Muscle layer of duodenum (tissue), 2 donors: ENCODE results near the gene FXYD6.
A peak's percentile ranks its signal among the peaks of the same experiment; 100 is the strongest.
"Not testable (repeated sequence)": the region's sequence is repeated elsewhere in the genome, so short reads cannot be mapped to it uniquely, and the experiment has no call there.

Experiments
- H3K27ac ChIP-seq: one replicate; pipeline ENCODE4 v1.7.0; 2013; ENCODE audit warnings: mild to moderate bottlenecking, low read length
- H3K27me3 ChIP-seq: one replicate; pipeline ENCODE4 v1.7.0; 2013; ENCODE audit warnings: low read depth, mild to moderate bottlenecking, control low read depth, low read length
- H3K36me3 ChIP-seq, 2 donors: one replicate each; pipeline ENCODE4 v1.7.0; 2013; ENCODE audit warnings: low read length in 2 of 2, control low read depth in 1 of 2, mild to moderate bottlenecking in 1 of 2; ENCODE audit not compliant: insufficient read depth in 2 of 2, control insufficient read depth in 1 of 2
- H3K4me1 ChIP-seq, 2 donors: one replicate each; pipeline ENCODE4 v1.7.0; 2013; ENCODE audit warnings: low read length in 2 of 2, mild to moderate bottlenecking in 2 of 2, control low read depth in 1 of 2, moderate library complexity in 1 of 2; ENCODE audit not compliant: insufficient read depth in 2 of 2, control insufficient read depth in 1 of 2
- H3K4me3 ChIP-seq, 2 donors: one replicate each; pipeline ENCODE4 v1.7.0; 2013; ENCODE audit warnings: low read length in 2 of 2, low read depth in 1 of 2, mild to moderate bottlenecking in 1 of 2
- H3K9me3 ChIP-seq, 2 donors: one replicate each; pipeline ENCODE4 v1.7.0; 2013; ENCODE audit warnings: low read length in 2 of 2, control low read depth in 1 of 2, mild to moderate bottlenecking in 1 of 2; ENCODE audit not compliant: control insufficient read depth in 1 of 2
- donor health status: healthy.

FXYD6 gene

DNA sequence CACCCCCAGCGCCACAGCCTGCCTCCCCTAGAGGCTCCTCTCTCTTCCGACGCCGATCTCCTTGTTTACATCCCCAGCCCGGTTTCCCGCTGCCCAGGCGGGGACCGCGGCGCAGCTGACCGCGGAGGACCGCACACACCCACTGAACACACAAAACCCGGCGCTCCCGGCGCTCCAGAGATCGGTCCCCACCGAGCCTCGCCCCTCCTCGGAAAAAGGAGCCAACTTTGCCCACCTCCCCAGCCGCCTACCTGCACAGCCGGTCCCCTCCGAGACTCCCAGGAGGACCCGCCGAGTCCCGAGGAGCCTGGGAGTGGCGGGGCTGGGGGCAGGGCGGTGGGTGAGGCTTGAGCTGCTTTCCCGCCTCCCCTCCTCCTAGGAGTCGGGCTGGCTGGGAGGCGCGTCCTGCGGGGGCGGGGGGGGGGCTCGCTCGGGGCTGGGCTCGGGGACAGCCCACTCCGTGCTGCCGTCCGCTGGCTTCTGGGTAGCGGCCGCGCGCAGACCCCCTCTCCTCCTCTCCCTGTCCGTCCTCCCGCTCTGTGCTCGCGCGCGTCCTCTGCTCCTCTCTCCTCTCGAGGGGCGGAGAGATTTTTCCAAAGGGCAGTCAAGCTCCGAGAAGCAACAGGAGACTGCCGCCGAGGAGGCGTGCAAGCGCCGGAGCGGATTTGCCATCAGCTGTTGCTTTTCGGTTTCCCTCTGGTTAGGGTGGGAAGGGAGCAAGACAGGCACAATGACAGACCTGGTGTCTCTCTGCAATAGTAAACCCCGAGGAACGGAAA, at the start of gene FXYD6:
FXYD6 (minus strand) TSS at position 318 of the 779 bp plus-strand sequence. CDS start 33,882 bp downstream, outside the sequence.
- H3K9me3 ChIP-seq: no peaks in the 10 kb centered on the region
- H3K27me3 ChIP-seq: peaks cover 18% of the 10 kb centered on the region
- H3K4me1 ChIP-seq: peaks cover 11 to 60% of the 10 kb centered on the region in 2 donors
- no peaks in the 10 kb centered on the region for H3K36me3 ChIP-seq
- peak within 1 kb of the TSS; percentile 68 to 82 for H3K4me3 ChIP-seq
- peak within 1 kb of the TSS; percentile 78 for H3K27ac ChIP-seq

DNA sequence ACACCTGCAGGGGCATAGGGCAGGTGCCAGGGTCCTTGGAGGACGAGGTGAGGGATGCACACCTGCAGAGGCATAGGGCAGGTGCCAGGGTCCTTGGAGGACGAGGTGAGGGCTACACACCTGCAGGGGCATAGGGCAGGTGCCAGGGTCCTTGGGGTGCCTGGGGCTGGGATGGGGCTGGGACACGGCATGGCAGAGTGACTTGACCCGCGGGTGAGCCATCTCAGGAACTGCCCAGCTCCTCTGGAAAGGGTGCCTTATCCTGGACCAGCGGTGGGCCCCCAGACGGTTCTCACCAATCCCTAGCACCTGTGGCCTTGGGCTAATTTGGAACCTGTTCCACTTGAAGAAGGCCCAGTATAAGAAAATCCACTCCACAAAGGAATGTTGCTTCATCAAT, 49.7 kb upstream of the FXYD6 start:
- H3K27ac ChIP-seq, H3K4me3 ChIP-seq, H3K4me1 ChIP-seq, H3K36me3 ChIP-seq, H3K27me3 ChIP-seq, H3K9me3 ChIP-seq: not testable (repeated sequence)

- Histone ChIP-seq H3K27ac (no peak overlapping the region), H3K36me3 (no peaks in the 10 kb centered on the region), H3K27me3 (no peaks in the 10 kb centered on the region), H3K9me3 (no peaks in the 10 kb centered on the region), H3K4me1 (no peaks in the 10 kb centered on the region), H3K4me3 (no peak overlapping the region)
These were observed 48.9 kb upstream of the FXYD6 start for GRCh38 chr11:117925198-117925925.

DNA sequence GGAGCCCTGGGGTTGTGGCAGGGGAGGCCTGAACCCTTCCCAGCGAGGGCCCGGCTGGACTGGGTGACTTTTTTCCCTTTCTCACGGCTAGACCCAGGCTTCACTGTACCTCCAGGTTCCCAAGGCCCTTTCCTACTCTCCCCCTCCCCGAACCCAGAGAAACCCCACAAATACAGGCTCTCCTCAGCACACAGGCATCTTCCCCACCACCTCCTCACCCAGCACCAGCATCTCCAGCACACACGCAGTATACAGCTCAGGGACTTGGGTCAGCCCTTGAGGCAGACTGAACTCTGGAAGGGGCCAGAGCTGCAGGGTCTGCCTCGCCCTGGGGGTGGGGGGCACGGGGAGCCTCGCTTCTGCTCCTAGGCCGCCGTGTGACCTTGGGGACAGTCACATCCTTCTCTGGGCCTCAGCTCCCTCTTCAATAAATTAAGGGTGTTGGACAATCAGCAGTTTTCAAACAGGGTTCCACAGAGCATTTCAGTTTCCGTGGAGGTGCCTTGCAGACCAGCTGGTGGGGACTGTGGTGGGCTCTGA, 48.2 kb upstream of the FXYD6 start:
- Histone ChIP-seq H3K4me3 (no peak overlapping the region), H3K36me3 (no peaks in the 10 kb centered on the region), H3K4me1 (no peaks in the 10 kb centered on the region), H3K27me3 (no peaks in the 10 kb centered on the region), H3K9me3 (no peaks in the 10 kb centered on the region), H3K27ac (no peak overlapping the region)

- Histone ChIP-seq H3K27ac (no peak overlapping the region), H3K4me1 (peaks cover 0 to 7% of the 10 kb centered on the region in 2 donors), H3K36me3 (no peaks in the 10 kb centered on the region), H3K27me3 (no peaks in the 10 kb centered on the region), H3K4me3 (no peak overlapping the region), H3K9me3 (no peaks in the 10 kb centered on the region)
These were observed 47.3 kb upstream of the FXYD6 start for GRCh38 chr11:117923773-117924172.

DNA sequence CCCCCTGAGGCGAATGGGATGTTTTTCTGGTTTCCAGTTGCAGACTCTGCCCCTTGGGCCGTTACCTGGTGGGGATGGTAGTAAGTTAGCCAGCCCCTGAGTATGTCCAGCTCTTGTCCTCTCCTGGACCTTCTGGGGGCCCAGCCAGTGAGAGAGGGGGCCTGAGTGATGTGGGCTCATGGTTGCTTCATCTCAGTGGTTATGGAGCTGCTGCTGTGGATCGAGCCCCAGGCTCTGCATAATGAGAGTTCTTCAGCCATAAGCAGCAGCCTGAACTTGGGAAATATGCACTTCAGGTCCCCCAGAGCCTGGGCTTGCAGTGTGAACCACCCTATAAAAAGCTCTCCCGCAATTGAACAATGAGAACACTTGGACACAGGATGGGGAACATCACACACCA, 46.8 kb upstream of the FXYD6 start:
- H3K4me1 ChIP-seq: peaks cover 0 to 7% of the 10 kb centered on the region in 2 donors
- no peak overlapping the region for H3K4me3 ChIP-seq
- H3K36me3 ChIP-seq: no peaks in the 10 kb centered on the region
- H3K27ac ChIP-seq: no peak overlapping the region
- no peaks in the 10 kb centered on the region for H3K27me3 ChIP-seq
- no peaks in the 10 kb centered on the region for H3K9me3 ChIP-seq

DNA sequence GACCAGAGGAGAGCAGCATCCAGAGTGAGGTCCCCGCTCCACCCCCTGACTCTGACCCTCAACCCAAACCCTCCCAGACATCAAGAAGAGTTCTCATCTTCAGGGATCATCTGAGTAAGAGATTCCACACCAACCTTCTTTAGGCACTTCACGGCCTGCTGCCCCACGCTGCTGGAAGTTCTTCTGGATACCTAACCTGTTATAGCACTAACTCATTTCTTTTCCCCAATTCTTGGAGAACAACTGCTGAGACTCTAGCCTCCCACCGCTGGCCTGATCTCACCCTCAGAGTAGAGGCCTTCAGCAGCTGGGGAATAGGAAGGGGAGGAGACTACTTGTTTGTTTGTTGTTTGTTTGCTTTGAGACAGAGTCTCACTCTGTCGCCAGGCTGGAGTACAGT, 45.4 kb upstream of the FXYD6 start:
- H3K27ac ChIP-seq: no peak overlapping the region
- H3K36me3 ChIP-seq: no peaks in the 10 kb centered on the region
- H3K9me3 ChIP-seq: no peaks in the 10 kb centered on the region
- no peaks in the 10 kb centered on the region for H3K27me3 ChIP-seq
- H3K4me1 ChIP-seq: peaks cover 0 to 7% of the 10 kb centered on the region in 2 donors
- no peak overlapping the region for H3K4me3 ChIP-seq

DNA sequence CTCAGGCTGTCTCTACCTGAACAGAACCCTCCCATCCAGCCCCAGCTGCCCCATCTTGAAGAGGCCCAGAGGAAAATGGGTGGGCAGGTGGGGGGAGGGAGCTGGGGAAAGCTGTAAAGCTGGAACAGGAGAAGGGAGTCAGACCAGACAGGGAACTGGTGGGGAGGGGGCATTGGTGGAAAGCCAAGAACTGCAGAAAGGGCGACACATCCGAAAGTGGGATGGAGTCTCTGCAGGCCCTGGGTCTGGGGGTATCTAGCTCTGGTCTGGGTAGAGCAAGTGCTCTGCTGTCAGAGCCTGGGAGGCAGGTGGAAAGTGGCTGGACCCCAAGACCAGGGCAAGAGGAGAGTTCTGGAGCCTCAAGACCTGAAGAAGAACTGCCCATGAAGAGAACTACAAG, 45.0 kb upstream of the FXYD6 start:
- Histone ChIP-seq H3K27ac (no peak overlapping the region), H3K36me3 (no peaks in the 10 kb centered on the region), H3K4me3 (no peak overlapping the region), H3K9me3 (no peaks in the 10 kb centered on the region), H3K4me1 (peaks cover 0 to 7% of the 10 kb centered on the region in 2 donors), H3K27me3 (no peaks in the 10 kb centered on the region)

- Histone ChIP-seq H3K9me3 (no peaks in the 10 kb centered on the region), H3K27me3 (no peaks in the 10 kb centered on the region), H3K36me3 (no peaks in the 10 kb centered on the region), H3K27ac (no peak overlapping the region), H3K4me3 (no peak overlapping the region), H3K4me1 (peaks cover 0 to 7% of the 10 kb centered on the region in 2 donors)
These were observed 43.3 kb upstream of the FXYD6 start for GRCh38 chr11:117919781-117920221.

DNA sequence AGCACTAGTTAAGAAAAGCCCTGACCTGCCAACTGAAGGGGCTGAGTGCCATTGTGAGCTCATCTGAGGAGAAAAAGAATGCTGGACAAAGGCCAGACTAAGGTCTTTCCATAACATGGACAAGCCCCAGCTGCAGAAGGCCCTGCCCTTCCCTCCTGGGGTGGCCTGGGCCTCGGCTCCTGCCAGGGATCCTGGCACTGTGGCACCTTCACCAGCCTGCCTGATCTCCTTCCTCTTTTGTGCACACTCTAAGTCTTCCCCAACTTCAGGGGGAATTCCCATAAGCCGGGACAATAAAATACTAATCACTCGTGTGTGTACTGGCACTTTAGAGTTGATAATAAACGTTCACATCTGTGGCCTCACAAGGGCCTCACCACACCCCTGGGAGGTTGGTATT, 42.9 kb upstream of the FXYD6 start:
- Histone ChIP-seq H3K27me3 (no peaks in the 10 kb centered on the region), H3K9me3 (no peaks in the 10 kb centered on the region), H3K36me3 (no peaks in the 10 kb centered on the region), H3K4me3 (no peak overlapping the region), H3K4me1 (peaks cover 0 to 7% of the 10 kb centered on the region in 2 donors), H3K27ac (no peak overlapping the region)

GRCh38 chr11:117918366-117919255, 42.2 kb upstream of the FXYD6 start:
- H3K27me3 ChIP-seq: no peaks in the 10 kb centered on the region
- no peaks in the 10 kb centered on the region for H3K36me3 ChIP-seq
- no peak overlapping the region for H3K27ac ChIP-seq
- H3K4me3 ChIP-seq: no peak overlapping the region
- H3K4me1 ChIP-seq: peaks cover 0 to 7% of the 10 kb centered on the region in 2 donors
- no peaks in the 10 kb centered on the region for H3K9me3 ChIP-seq
